HEK293 (cell line): ENCODE results near the gene ERAP2.

Experiments used
- CTCF ChIA-PET: fragments of 350-600 bp; formaldehyde crosslinking; extraction: SDS; loops from one replicate; lab custom pipeline; 2021; ENCODE audit warnings: antibody characterized with exemption; lab: Yijun Ruan, JAX
- POLR2A ChIA-PET: fragments of 300-600 bp; formaldehyde crosslinking; extraction: SDS; loops from one replicate; lab custom pipeline; 2020; ENCODE audit warnings: antibody characterized with exemption, inconsistent platforms; lab: Yijun Ruan, JAX
- H3K27ac ChIP-seq: fragments of 200-500 bp; sonication (Bioruptor generic); 2 replicates; pipeline ENCODE4 v1.5.1; 2014; ENCODE audit warnings: low read depth, low read length, control low read depth, inconsistent platforms; ENCODE audit errors: extremely low read depth
- H3K36me3 ChIP-seq, 2 experiments: fragments of 200-500 bp in 1 of 2; sonication (Bioruptor generic) in 1 of 2; 1 replicate in 1 of 2; 2 replicates in 1 of 2; pipeline ENCODE4 v1.5.1; 2014 to 2017; ENCODE audit warnings: inconsistent platforms in 2 of 2, low read length in 2 of 2; ENCODE audit not compliant: control insufficient read depth in 2 of 2, insufficient read depth in 1 of 2
- H3K4me1 ChIP-seq: fragments of 200-500 bp; sonication (Bioruptor generic); 2 replicates; pipeline ENCODE4 v1.5.1; 2014; ENCODE audit warnings: mild to moderate bottlenecking, low read length, inconsistent platforms; ENCODE audit not compliant: control insufficient read depth, insufficient read depth
- H3K4me3 ChIP-seq: 2 replicates; pipeline ENCODE4 v1.5.1; 2011; ENCODE audit warnings: low read depth, mild to moderate bottlenecking, control low read depth, low read length, moderate library complexity
- H3K9me3 ChIP-seq: fragments of 200-500 bp; sonication (Bioruptor generic); 2 replicates; pipeline ENCODE4 v1.5.1; 2014; ENCODE audit warnings: low read depth, low read length, inconsistent platforms; ENCODE audit not compliant: control insufficient read depth, insufficient read depth
- AEBP2 ChIP-seq: fragments of 450-650 bp; formaldehyde crosslinking; IDR thresholded peaks from 2 replicates; pipeline ENCODE4 v1.5.1; 2016; ENCODE audit warnings: missing biosample characterization, missing genetic modification characterization, borderline replicate concordance
- CTCF ChIP-seq: fragments of 450-650 bp; formaldehyde crosslinking; IDR thresholded peaks from 2 replicates; pipeline ENCODE4 v1.5.1; 2016; ENCODE audit warnings: missing biosample characterization, missing genetic modification characterization
- GLI2 ChIP-seq: fragments of 450-650 bp; formaldehyde crosslinking; IDR thresholded peaks from 2 replicates; pipeline ENCODE4; 2017; ENCODE audit warnings: missing biosample characterization, missing genetic modification characterization, low read depth, borderline replicate concordance
- INSM2 ChIP-seq: fragments of 450-650 bp; formaldehyde crosslinking; IDR thresholded peaks from 2 replicates; pipeline ENCODE4 v1.5.1; 2016; ENCODE audit warnings: missing biosample characterization, missing genetic modification characterization
- KLF10 ChIP-seq: fragments of 450-650 bp; IDR thresholded peaks from 2 replicates; pipeline ENCODE4 v1.5.1; 2018; ENCODE audit warnings: missing biosample characterization, mild to moderate bottlenecking, missing genetic modification characterization
- KLF17 ChIP-seq: fragments of 450-650 bp; formaldehyde crosslinking; IDR thresholded peaks from 2 replicates; pipeline ENCODE4 v1.5.1; 2016; ENCODE audit warnings: missing biosample characterization, missing genetic modification characterization
- PATZ1 ChIP-seq: fragments of 450-650 bp; formaldehyde crosslinking; IDR thresholded peaks from 2 replicates; pipeline ENCODE4 v1.5.1; 2016; ENCODE audit warnings: missing biosample characterization, missing genetic modification characterization
- REPIN1 ChIP-seq: fragments of 450-650 bp; formaldehyde crosslinking; IDR thresholded peaks from 2 replicates; pipeline ENCODE4 v1.5.1; 2017; ENCODE audit warnings: missing biosample characterization, missing genetic modification characterization, low read depth
- SCRT1 ChIP-seq: fragments of 450-650 bp; formaldehyde crosslinking; IDR thresholded peaks from 2 replicates; pipeline ENCODE4 v1.5.1; 2016; ENCODE audit warnings: missing biosample characterization, missing genetic modification characterization, borderline replicate concordance
- SCRT2 ChIP-seq: fragments of 450-650 bp; formaldehyde crosslinking; IDR thresholded peaks from 2 replicates; pipeline ENCODE4 v1.5.1; 2016; ENCODE audit warnings: missing biosample characterization, missing genetic modification characterization
- ZBTB20 ChIP-seq: fragments of 450-650 bp; formaldehyde crosslinking; IDR thresholded peaks from 2 replicates; pipeline ENCODE4 v1.5.1; 2016; ENCODE audit warnings: missing biosample characterization, missing genetic modification characterization
- ZBTB26 ChIP-seq: fragments of 450-650 bp; formaldehyde crosslinking; optimal IDR thresholded peaks from 2 replicates; pipeline ENCODE3; 2016; ENCODE audit warnings: missing biosample characterization, mild to moderate bottlenecking, missing genetic modification characterization
- ZEB2 ChIP-seq: fragments of 450-650 bp; formaldehyde crosslinking; IDR thresholded peaks from 2 replicates; pipeline ENCODE4 v1.5.1; 2016; ENCODE audit warnings: missing biosample characterization, missing genetic modification characterization
- ZNF449 ChIP-seq: fragments of 450-650 bp; formaldehyde crosslinking; IDR thresholded peaks from 2 replicates; pipeline ENCODE4 v1.5.1; 2017; ENCODE audit warnings: missing biosample characterization, mild to moderate bottlenecking, missing genetic modification characterization, moderate library complexity
- ZNF610 ChIP-seq: fragments of 450-650 bp; formaldehyde crosslinking; IDR thresholded peaks from 2 replicates; pipeline ENCODE4 v1.5.1; 2016; ENCODE audit warnings: missing biosample characterization, missing genetic modification characterization, borderline replicate concordance
- ZNF654 ChIP-seq: fragments of 450-650 bp; formaldehyde crosslinking; IDR thresholded peaks from 2 replicates; pipeline ENCODE4 v1.5.1; 2016; ENCODE audit warnings: low read depth, missing biosample characterization, missing genetic modification characterization
- ZNF660 ChIP-seq: fragments of 450-650 bp; IDR thresholded peaks from 2 replicates; pipeline ENCODE4 v1.5.1; 2018; ENCODE audit warnings: missing biosample characterization, mild to moderate bottlenecking, missing genetic modification characterization
- ZNF664 ChIP-seq: fragments of 450-650 bp; formaldehyde crosslinking; IDR thresholded peaks from 2 replicates; pipeline ENCODE4 v1.5.1; 2016; ENCODE audit warnings: missing biosample characterization, missing genetic modification characterization
- ZNF791 ChIP-seq: fragments of 450-650 bp; formaldehyde crosslinking; IDR thresholded peaks from 2 replicates; pipeline ENCODE4 v1.5.1; 2016; ENCODE audit warnings: missing biosample characterization, missing genetic modification characterization
- ZSCAN18 ChIP-seq: fragments of 450-650 bp; formaldehyde crosslinking; IDR thresholded peaks from 2 replicates; pipeline ENCODE4 v1.5.1; 2016; ENCODE audit warnings: missing biosample characterization, missing genetic modification characterization
- ZSCAN30 ChIP-seq: fragments of 450-650 bp; IDR thresholded peaks from 2 replicates; pipeline ENCODE4 v1.5.1; 2018; ENCODE audit warnings: missing biosample characterization, mild to moderate bottlenecking, missing genetic modification characterization, moderate library complexity

ERAP2 gene

GRCh38 chr5:96864922-96865530, 11.3 kb upstream of the ERAP2 start (continued):
- TF ChIP-seq AEBP2 (no peak), REPIN1 (tag by site-specific recombination) (no peak), ZBTB20 (tag by site-specific recombination) (no peak), ZNF449 (tag by site-specific recombination) (no peak), PATZ1 (tag by site-specific recombination) (no peak), SCRT1 (tag by site-specific recombination) (no peak)

- Histone ChIP-seq H3K9me3 (no peaks in the 10 kb centered on the region), H3K36me3 (no peaks in the 10 kb centered on the region), H3K4me3 (no peak overlapping the region), H3K4me1 (no peaks in the 10 kb centered on the region), H3K27ac (no peak overlapping the region)
- ChIA-PET CTCF (interaction anchor here (0.5 to 7.3 kb wide), 49 partner anchors 8 to 299 kb away, joined by 3 to 97 read pairs (median 5); partner anchors contain the start of gene LIX1), POLR2A (interaction anchor here (1.1 to 1.7 kb wide), 2 partner anchors 65 to 67 kb away, joined by 3 to 8 read pairs; partner anchors contain the start of gene LNPEP)
- TF ChIP-seq ZSCAN18 (tag by site-specific recombination) (no peak), ZNF660 (peak; percentile 68), ZBTB26 (no peak), INSM2 (tag by site-specific recombination) (no peak), SCRT2 (tag by site-specific recombination) (peak; percentile 96), ZSCAN30 (tag by site-specific recombination) (peak; percentile 54; the same call in 1 of the 2 replicates), KLF10 (tag by site-specific recombination) (peak; percentile 26; the same call in 1 of the 2 replicates), KLF17 (tag by site-specific recombination) (no peak), ZEB2 (0 out of 2 replicates have a peak, but pooled peaks have one; percentile 33), ZNF654 (tag by site-specific recombination) (peak; percentile 93), ZNF610 (tag by site-specific recombination) (no peak), GLI2 (no peak), ZBTB20 (tag by site-specific recombination) (no peak), CTCF (tag by site-specific recombination) (peak; percentile 65), ZNF791 (no peak), ZNF664 (tag by site-specific recombination) (peak; percentile 88)
Measured at GRCh38 chr5:96868603-96869371, 7.5 kb upstream of the ERAP2 start.
